ENCODE data around the gene FPR1. TPM values are rescaled to one million over a fixed set of nuclear protein-coding genes. Genes with fewer than 3 reads are reported as not detected.
A peak's percentile ranks its signal among the peaks of the same experiment; 100 is the strongest.

The FPR1 gene
- polyA plus RNA-seq, 3 donors, result 372 to 1,265 (median 991) TPM

- 4% methylated on average over 9 of the region's 10 CpGs for WGBS (ENCODE audit: insufficient coverage)
- DNase-seq, result peak; percentile 97 to 100 (median 99)
- Histone ChIP-seq H3K27ac (ENCODE audit: low read depth in 1 of 2, low read length in 2 of 2) (peak overlapping the region; percentile 12 to 81), H3K79me2 (ENCODE audit: insufficient read depth, low read length) (no peaks in the 10 kb centered on the region), H4K20me1 (ENCODE audit: insufficient read depth, low read length) (no peaks in the 10 kb centered on the region), H2AFZ (ENCODE audit: insufficient read depth, low read depth, low read length, poor library complexity, severe bottlenecking) (no peak overlapping the region), H3K9ac (ENCODE audit: insufficient read depth, low read length, poor library complexity, severe bottlenecking) (no peak overlapping the region), H3K4me2 (replicated peaks; ENCODE audit: extremely low read depth, low read length, poor library complexity, severe bottlenecking) (peak overlapping the region; percentile 50), H3K4me3 (replicated peaks in 1 of 3; ENCODE audit: low read depth in 2 of 3, low read length in 3 of 3) (peak overlapping the region in 1 of 3 experiments; percentile 58), H3K36me3 (replicated peaks in 1 of 2; ENCODE audit: control insufficient read depth in 1 of 2, insufficient read depth in 2 of 2, low read length in 2 of 2) (no peaks in the 10 kb centered on the region), H3K4me1 (ENCODE audit: control insufficient read depth in 1 of 2, insufficient read depth in 2 of 2, low read length in 2 of 2) (peaks cover 63 to 66% of the 10 kb centered on the region in 2 donors), H3K9me3 (replicated peaks in 1 of 2; ENCODE audit: control insufficient read depth in 1 of 2, insufficient read depth in 1 of 2, low read length in 2 of 2) (peaks cover 0 to 3% of the 10 kb centered on the region in 2 donors), H3K27me3 (ENCODE audit: control insufficient read depth in 2 of 2, insufficient read depth in 2 of 2, low read length in 2 of 2) (no peaks in the 10 kb centered on the region)
- Mint-ChIP-seq H3K27ac (peak overlapping the region; percentile 89 to 99 (median 92)), H3K9me3 (peaks cover 0 to 11% (median 8%) of the 10 kb centered on the region in 7 donors), H3K4me3 (peak overlapping the region; percentile 59 to 85), H3K27me3 (ENCODE audit: low read depth in 3 of 3) (peaks cover 8 to 18% (median 11%) of the 10 kb centered on the region in 3 donors), H3K36me3 (peaks cover 5 to 6% of the 10 kb centered on the region in 2 donors), H3K4me1 (peaks cover 60% of the 10 kb centered on the region)
- TF ChIP-seq CTCF (IDR thresholded peaks at IDR 0.05), result no peak
- intact Hi-C loops (cut with micrococcal nuclease), result loop anchor here (2.0 to 5.0 kb wide), 4 partner anchors 15 to 41 kb away; partner anchors contain the start of gene FPR1 (in 1 of the 2)
Measured at GRCh38 chr19:51735759-51736449, 15.8 kb downstream of the FPR1 start.

- Histone ChIP-seq H3K9ac (ENCODE audit: insufficient read depth, low read length, poor library complexity, severe bottlenecking) (no peak overlapping the region), H3K4me3 (replicated peaks in 1 of 3; ENCODE audit: low read depth in 2 of 3, low read length in 3 of 3) (no peak overlapping the region), H3K4me2 (replicated peaks; ENCODE audit: extremely low read depth, low read length, poor library complexity, severe bottlenecking) (no peak overlapping the region), H2AFZ (ENCODE audit: insufficient read depth, low read depth, low read length, poor library complexity, severe bottlenecking) (no peak overlapping the region), H3K9me3 (replicated peaks in 1 of 2; ENCODE audit: control insufficient read depth in 1 of 2, insufficient read depth in 1 of 2, low read length in 2 of 2) (peaks cover 0 to 14% of the 10 kb centered on the region in 2 donors), H3K79me2 (ENCODE audit: insufficient read depth, low read length) (no peaks in the 10 kb centered on the region), H4K20me1 (ENCODE audit: insufficient read depth, low read length) (no peaks in the 10 kb centered on the region), H3K27ac (ENCODE audit: low read depth in 1 of 2, low read length in 2 of 2) (no peak overlapping the region), H3K27me3 (ENCODE audit: control insufficient read depth in 2 of 2, insufficient read depth in 2 of 2, low read length in 2 of 2) (no peaks in the 10 kb centered on the region), H3K36me3 (replicated peaks in 1 of 2; ENCODE audit: control insufficient read depth in 1 of 2, insufficient read depth in 2 of 2, low read length in 2 of 2) (no peaks in the 10 kb centered on the region), H3K4me1 (ENCODE audit: control insufficient read depth in 1 of 2, insufficient read depth in 2 of 2, low read length in 2 of 2) (peaks cover 43 to 46% of the 10 kb centered on the region in 2 donors)
- H3K4me1 Mint-ChIP-seq, result peaks cover 45% of the 10 kb centered on the region
- no peak overlapping the region for H3K4me3 Mint-ChIP-seq
- peaks cover 11 to 25% (median 16%) of the 10 kb centered on the region in 7 donors for H3K9me3 Mint-ChIP-seq
- no peak for DNase-seq
- peaks cover 17 to 24% (median 23%) of the 10 kb centered on the region in 3 donors for H3K27me3 Mint-ChIP-seq (ENCODE audit: low read depth in 3 of 3)
- WGBS (ENCODE audit: insufficient coverage), result 92% methylated on average over 2 of the region's 7 CpGs
- H3K27ac Mint-ChIP-seq, result no peak overlapping the region
- peaks cover 5 to 6% of the 10 kb centered on the region in 2 donors for H3K36me3 Mint-ChIP-seq
- TF ChIP-seq CTCF (IDR thresholded peaks at IDR 0.05), result no peak
- intact Hi-C loops (cut with micrococcal nuclease), result loop anchor here in 1 of 2 donors (2.0 kb wide), 1 partner anchor 29 kb away; no protein-coding TSS in a partner anchor
Measured at GRCh38 chr19:51733742-51734522, 17.7 kb downstream of the FPR1 start.
